ENCODE data around the gene CCDC127.
A peak's percentile ranks its signal among the peaks of the same experiment; 100 is the strongest.

The CCDC127 gene

GRCh38 chr5:179401-179800, 38.6 kb downstream of the CCDC127 start:
- ATAC-seq: no peak
- Mint-ChIP-seq H3K27me3 (no peaks in the 10 kb centered on the region), H3K4me3 (no peak overlapping the region), H3K4me1 (no peaks in the 10 kb centered on the region), H3K9me3 (no peaks in the 10 kb centered on the region), H3K27ac (no peak overlapping the region)
- DNase-seq: no peak

GRCh38 chr5:178110-178509, 39.8 kb downstream of the CCDC127 start:
- Mint-ChIP-seq H3K27me3 (no peaks in the 10 kb centered on the region), H3K4me3 (no peak overlapping the region), H3K4me1 (no peaks in the 10 kb centered on the region), H3K9me3 (no peaks in the 10 kb centered on the region), H3K27ac (no peak overlapping the region)
- ATAC-seq (no peak), DNase-seq (no peak)

DNA sequence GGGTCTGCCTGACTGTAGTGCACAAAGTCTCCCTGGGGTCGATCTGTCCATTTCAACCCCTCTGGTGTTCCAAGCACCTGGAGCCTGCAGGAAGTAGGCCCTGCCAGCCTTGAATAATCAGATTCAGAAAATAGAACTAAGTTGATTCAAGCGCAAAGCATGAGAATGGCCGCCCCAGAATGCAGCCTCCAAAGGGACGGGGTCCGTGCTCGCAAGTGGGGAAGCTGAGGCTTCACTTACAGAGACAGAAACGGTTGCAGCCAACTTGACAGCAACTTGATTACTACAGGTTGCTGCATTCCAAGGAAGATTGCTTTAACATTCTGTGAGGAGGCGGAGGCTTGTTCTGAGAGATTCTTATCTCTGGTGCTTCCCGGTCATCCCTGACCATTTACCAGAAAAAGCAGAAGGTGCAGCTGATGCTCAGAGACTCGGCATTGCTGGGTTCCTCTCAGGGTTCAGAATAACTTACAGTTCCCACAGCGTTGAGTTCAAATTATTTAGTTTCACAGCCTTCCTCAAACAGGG, 41.6 kb downstream of the CCDC127 start:
- DNase-seq (no peak), ATAC-seq (no peak)
- Mint-ChIP-seq H3K9me3 (no peaks in the 10 kb centered on the region), H3K27me3 (no peaks in the 10 kb centered on the region), H3K27ac (no peak overlapping the region), H3K4me1 (no peaks in the 10 kb centered on the region), H3K4me3 (no peak overlapping the region)

DNA sequence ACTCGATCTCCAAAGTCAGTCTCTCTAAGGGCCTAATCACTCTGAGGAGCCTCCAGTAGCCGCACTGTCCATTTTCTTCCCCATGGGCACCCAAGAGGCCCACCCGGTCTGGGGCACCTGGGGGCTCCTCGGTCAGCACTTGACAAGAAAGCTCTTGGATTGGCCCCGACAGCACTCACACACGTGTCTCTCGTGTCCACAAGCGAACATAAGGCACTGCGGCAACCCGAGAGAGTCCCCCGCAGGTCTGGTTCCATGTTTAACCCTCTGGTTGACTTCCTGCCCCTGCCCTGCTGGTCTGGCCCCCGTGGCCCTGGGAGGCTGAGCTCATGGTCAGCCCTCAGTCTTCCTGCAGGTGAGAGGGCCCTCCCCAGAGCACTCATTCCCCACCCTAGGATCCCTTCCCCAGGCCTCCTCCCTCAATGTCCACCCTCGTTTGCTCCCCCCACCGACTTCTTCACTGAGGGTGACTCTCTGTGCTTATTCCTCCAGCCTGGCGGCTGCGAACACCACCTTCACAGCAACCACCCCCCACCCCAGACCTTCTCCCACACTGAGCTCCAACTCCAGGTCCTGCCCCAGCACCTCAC, 43.0 kb downstream of the CCDC127 start:
- Mint-ChIP-seq H3K4me1 (no peaks in the 10 kb centered on the region), H3K9me3 (no peaks in the 10 kb centered on the region), H3K27me3 (no peaks in the 10 kb centered on the region), H3K4me3 (no peak overlapping the region), H3K27ac (no peak overlapping the region)
- ATAC-seq: no peak
- no peak for DNase-seq

- no peak overlapping the region for H3K27ac Mint-ChIP-seq
- ATAC-seq (no peak), DNase-seq (no peak)
- no peak overlapping the region for H3K4me3 Mint-ChIP-seq
- no peaks in the 10 kb centered on the region for H3K27me3 Mint-ChIP-seq
- H3K4me1 Mint-ChIP-seq: no peaks in the 10 kb centered on the region
- no peaks in the 10 kb centered on the region for H3K9me3 Mint-ChIP-seq
Observed at GRCh38 chr5:174291-174600, 43.7 kb downstream of the CCDC127 start.

DNA sequence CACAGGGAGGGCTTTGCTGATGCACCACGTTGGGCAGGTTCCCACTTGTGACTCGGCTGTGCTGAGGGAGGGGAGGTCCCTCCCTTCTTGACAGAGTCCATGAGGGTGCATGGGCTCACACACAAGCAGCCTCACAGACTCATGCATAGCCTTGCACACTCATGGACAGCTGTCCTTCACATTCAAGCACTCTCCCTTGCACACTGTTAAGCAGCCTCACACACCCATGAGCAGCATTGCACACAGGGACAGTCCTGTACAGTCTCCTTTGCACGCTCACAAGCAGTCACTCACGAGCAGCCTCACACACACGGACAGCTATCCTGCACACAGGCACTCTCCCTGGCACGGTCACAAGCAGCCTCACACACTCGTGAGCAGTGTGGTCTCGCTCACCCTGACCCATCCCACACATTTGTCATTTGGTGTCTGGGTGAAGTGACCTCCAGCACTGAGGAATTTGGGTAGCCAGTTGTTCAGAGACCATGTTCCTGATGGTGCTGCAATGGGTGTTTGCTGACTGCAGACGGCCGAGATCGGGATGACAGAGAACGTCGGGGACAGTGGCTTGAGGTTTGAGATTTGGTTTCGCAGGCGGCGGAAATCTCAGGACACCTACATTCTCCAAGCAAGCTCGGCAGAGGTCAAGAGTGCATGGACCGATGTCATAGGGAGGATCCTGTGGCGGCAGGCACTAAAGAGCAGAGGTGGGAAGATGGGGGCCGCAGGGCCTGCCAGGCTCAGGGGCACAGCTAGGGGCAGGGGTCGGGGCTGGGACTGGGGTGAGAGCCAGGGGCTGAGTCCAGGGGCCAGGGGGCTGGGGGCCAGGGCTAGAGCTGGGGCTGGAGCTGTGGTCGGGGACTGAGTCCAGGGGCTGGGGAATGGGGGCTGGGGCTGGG, 44.3 kb downstream of the CCDC127 start:
- Mint-ChIP-seq H3K27ac (no peak overlapping the region), H3K9me3 (no peaks in the 10 kb centered on the region), H3K4me3 (no peak overlapping the region), H3K27me3 (no peaks in the 10 kb centered on the region), H3K4me1 (no peaks in the 10 kb centered on the region)
- ATAC-seq (peak; percentile 43), DNase-seq (no peak)

GRCh38 chr5:172841-173251, 45.1 kb downstream of the CCDC127 start:
- ATAC-seq (no peak), DNase-seq (no peak)
- H3K4me3 Mint-ChIP-seq: no peak overlapping the region
- no peaks in the 10 kb centered on the region for H3K9me3 Mint-ChIP-seq
- no peaks in the 10 kb centered on the region for H3K27me3 Mint-ChIP-seq
- H3K4me1 Mint-ChIP-seq: no peaks in the 10 kb centered on the region
- H3K27ac Mint-ChIP-seq: no peak overlapping the region

GRCh38 chr5:172421-172820, 45.5 kb downstream of the CCDC127 start:
- H3K9me3 Mint-ChIP-seq: no peaks in the 10 kb centered on the region
- no peaks in the 10 kb centered on the region for H3K4me1 Mint-ChIP-seq
- DNase-seq (peak in 1 of 2 donors; percentile 2), ATAC-seq (no peak)
- H3K27me3 Mint-ChIP-seq: no peaks in the 10 kb centered on the region
- no peak overlapping the region for H3K27ac Mint-ChIP-seq
- no peak overlapping the region for H3K4me3 Mint-ChIP-seq

DNA sequence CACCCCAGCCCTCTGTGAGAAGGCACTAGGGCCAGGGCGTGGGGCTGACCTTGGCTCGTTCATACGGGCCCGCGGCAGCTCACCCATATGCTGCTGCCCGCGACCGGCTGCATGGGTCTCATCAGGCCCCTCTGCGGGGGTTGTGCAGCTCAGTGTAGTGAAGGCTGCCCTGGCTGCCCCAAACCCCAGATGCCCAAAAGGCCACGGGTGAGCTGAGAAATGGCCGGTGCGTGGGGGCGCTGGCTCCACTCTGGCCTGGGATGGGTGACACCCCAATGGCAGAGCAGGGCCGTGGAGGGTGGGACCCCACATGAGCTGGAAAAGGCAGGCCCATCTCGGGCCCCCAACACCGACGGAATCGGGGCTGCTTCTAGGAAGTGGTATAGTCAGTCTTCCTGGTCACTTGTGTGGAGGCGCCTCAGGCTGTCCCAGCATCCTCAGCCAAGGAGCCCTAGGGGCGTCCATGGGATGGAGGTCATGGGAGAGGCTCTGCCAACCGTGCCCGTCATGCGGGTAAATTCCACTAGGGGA, 46.1 kb downstream of the CCDC127 start:
- Mint-ChIP-seq H3K4me3 (no peak overlapping the region), H3K9me3 (no peaks in the 10 kb centered on the region), H3K27me3 (no peaks in the 10 kb centered on the region), H3K4me1 (no peaks in the 10 kb centered on the region), H3K27ac (no peak overlapping the region)
- DNase-seq (peak in 1 of 2 donors; percentile 5), ATAC-seq (peak; percentile 31)

DNA sequence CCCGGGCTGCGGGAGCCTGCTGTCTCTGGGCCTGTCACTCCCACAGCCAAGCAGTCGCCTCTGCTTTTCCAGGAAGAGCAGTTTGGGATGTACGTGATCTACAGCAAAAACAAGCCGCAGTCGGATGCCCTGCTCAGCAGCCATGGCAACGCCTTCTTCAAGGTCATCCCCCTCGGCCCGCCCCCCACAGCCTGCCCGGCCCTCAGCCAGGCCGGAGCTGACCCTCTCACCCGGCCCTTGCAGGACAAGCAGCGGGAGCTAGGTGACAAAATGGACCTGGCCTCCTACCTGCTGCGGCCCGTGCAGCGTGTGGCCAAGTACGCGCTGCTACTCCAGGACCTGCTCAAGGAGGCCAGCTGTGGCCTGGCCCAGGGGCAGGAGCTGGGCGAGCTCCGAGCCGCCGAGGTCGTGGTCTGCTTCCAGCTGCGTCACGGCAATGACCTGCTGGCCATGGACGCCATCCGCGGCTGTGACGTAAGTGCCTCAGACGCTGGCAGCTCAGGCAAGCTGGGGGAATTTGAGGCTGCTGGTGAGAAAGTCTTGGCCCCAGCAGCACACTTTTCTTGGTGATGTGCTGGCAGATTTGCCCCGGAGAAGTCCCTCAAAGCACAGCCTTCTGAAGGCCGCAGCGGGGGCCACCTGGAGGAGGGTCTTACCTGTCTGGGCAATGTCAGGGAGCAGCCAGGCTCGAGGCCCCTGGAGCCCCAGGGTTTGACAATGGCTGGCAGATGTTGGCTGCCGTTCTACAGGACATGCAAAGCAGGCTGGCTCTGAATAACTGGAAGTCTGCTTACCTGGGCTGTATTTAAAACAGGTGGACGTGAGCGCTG, 46.8 kb downstream of the CCDC127 start:
- DNase-seq: peak in 1 of 2 donors; percentile 4
- Mint-ChIP-seq H3K4me1 (no peaks in the 10 kb centered on the region), H3K27me3 (no peaks in the 10 kb centered on the region), H3K27ac (no peak overlapping the region), H3K9me3 (no peaks in the 10 kb centered on the region), H3K4me3 (no peak overlapping the region)
- ATAC-seq: no peak

DNA sequence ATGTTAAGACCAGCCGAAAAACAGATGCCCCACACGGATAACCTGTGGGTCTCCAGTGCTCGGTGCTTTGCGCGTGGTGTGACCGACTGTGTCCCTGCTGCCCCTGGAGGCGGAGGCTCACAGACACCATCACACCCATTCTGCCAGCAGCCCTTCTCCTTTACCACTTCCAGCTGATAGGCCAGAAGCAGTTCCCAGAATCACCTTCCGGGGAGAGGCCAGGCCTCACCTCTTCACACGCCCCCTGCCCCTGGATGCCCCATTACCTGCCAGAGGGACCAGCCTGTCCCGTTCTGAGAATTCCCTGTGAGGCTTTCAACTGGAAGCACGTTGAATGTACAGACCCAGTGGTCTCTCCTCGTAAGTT, 48.2 kb downstream of the CCDC127 start:
- peaks cover 0 to 2% of the 10 kb centered on the region in 2 donors for H3K9me3 Mint-ChIP-seq
- no peaks in the 10 kb centered on the region for H3K4me1 Mint-ChIP-seq
- no peaks in the 10 kb centered on the region for H3K27me3 Mint-ChIP-seq
- DNase-seq (no peak), ATAC-seq (no peak)
- no peak overlapping the region for H3K4me3 Mint-ChIP-seq
- no peak overlapping the region for H3K27ac Mint-ChIP-seq

DNA sequence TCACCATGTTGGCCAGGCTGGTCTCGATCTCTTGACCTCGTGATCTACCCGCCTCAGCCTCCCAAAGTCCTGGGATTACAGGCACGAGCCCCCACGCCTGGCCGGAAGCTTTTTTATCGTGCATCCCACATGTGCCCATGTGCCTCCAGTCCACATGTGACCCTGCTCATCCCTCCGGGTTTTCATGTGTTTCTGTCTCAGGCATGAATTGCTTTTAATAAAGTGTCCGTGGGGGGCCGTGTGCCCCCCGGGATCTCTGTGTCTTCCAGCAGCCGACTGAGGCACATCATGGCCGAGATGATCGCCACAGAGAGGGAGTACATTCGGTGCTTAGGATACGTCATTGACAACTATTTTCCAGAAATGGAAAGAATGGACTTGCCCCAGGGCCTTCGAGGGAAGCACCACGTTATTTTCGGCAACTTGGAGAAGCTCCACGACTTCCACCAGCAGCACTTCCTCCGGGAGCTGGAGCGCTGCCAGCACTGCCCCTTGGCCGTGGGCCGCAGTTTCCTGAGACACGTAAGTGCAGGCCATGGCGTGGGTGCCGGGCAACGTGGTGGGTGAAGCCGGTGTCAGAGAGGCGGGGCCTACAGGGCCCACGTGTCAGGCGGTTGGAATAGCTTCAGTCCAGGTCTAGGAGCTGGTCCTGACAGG, 48.8 kb downstream of the CCDC127 start:
- Mint-ChIP-seq H3K27me3 (no peaks in the 10 kb centered on the region), H3K9me3 (peaks cover 0 to 7% of the 10 kb centered on the region in 2 donors), H3K27ac (no peak overlapping the region), H3K4me3 (no peak overlapping the region), H3K4me1 (no peaks in the 10 kb centered on the region)
- ATAC-seq: no peak
- peak in 1 of 2 donors; percentile 5 for DNase-seq

GRCh38 chr5:167982-168660, 49.8 kb downstream of the CCDC127 start:
- ATAC-seq (no peak), DNase-seq (peak in 1 of 2 donors; percentile 4)
- Mint-ChIP-seq H3K4me3 (no peak overlapping the region), H3K27me3 (no peaks in the 10 kb centered on the region), H3K9me3 (peaks cover 0 to 8% of the 10 kb centered on the region in 2 donors), H3K4me1 (no peaks in the 10 kb centered on the region), H3K27ac (no peak overlapping the region)

- H3K27me3 Mint-ChIP-seq: no peaks in the 10 kb centered on the region
- ATAC-seq (no peak), DNase-seq (peak in 1 of 2 donors; percentile 4)
- no peak overlapping the region for H3K27ac Mint-ChIP-seq
- no peak overlapping the region for H3K4me3 Mint-ChIP-seq
- H3K9me3 Mint-ChIP-seq: peaks cover 0 to 8% of the 10 kb centered on the region in 2 donors
- H3K4me1 Mint-ChIP-seq: no peaks in the 10 kb centered on the region
Observed at GRCh38 chr5:167511-167910, 50.4 kb downstream of the CCDC127 start.
